GM23338 (cell line): Measurements from ENCODE around the gene RNU7-1. TPM values are rescaled to one million over a fixed set of nuclear protein-coding genes. Genes with fewer than 3 reads are reported as not detected.

Experiments used
- ATAC-seq: fragments of 200-7000 bp; cut with Tn5 transposase; 3 replicates; pipeline ENCODE4 v1.9.1; 2020
- DNase-seq: peaks from one replicate; pipeline ENCODE4 v3.0.0-alpha.2; 2015; ENCODE audit warnings: low spot score
- H2AFZ ChIP-seq: fragments of 200-600 bp; sonication (generic); 2 replicates; pipeline ENCODE4 v1.8.0; 2016; ENCODE audit warnings: antibody characterized with exemption, mild to moderate bottlenecking, moderate library complexity
- H3F3A ChIP-seq: fragments of 200-600 bp; sonication (generic); replicated peaks from 2 replicates; pipeline ENCODE4 v1.8.0; 2017; ENCODE audit warnings: antibody characterized with exemption, mixed run types, low read depth
- H3K27ac ChIP-seq: fragments of 200-600 bp; sonication (generic); 2 replicates; pipeline ENCODE4 v1.6.1; 2016; ENCODE audit warnings: low read depth
- H3K27me3 ChIP-seq: fragments of 200-600 bp; sonication (generic); 2 replicates; pipeline ENCODE4 v1.8.0; 2016; ENCODE audit warnings: mild to moderate bottlenecking, mixed run types, moderate library complexity; ENCODE audit not compliant: insufficient read depth
- H3K36me3 ChIP-seq: fragments of 200-600 bp; sonication (generic); 2 replicates; pipeline ENCODE4 v1.8.0; 2016; ENCODE audit warnings: mild to moderate bottlenecking; ENCODE audit not compliant: insufficient read depth
- H3K4me1 ChIP-seq: fragments of 200-600 bp; sonication (generic); 2 replicates; pipeline ENCODE4 v1.8.0; 2016; ENCODE audit warnings: mild to moderate bottlenecking, moderate library complexity; ENCODE audit not compliant: insufficient read depth
- H3K4me2 ChIP-seq: fragments of 200-600 bp; sonication (generic); 2 replicates; pipeline ENCODE4 v1.7.1; 2017; ENCODE audit warnings: mixed run types
- H3K4me3 ChIP-seq: fragments of 200-600 bp; sonication (generic); 2 replicates; pipeline ENCODE4 v1.6.1; 2016; ENCODE audit warnings: mixed run types
- H3K79me2 ChIP-seq: fragments of 200-600 bp; sonication (generic); replicated peaks from 2 replicates; pipeline ENCODE4 v1.8.0; 2017; ENCODE audit warnings: mild to moderate bottlenecking; ENCODE audit not compliant: insufficient read depth
- H3K9me2 ChIP-seq: fragments of 200-600 bp; sonication (generic); 2 replicates; pipeline ENCODE4 v1.8.0; 2017; ENCODE audit not compliant: insufficient read depth
- H4K20me1 ChIP-seq: fragments of 200-600 bp; sonication (generic); replicated peaks from 2 replicates; pipeline ENCODE4 v1.8.0; 2017; ENCODE audit warnings: mild to moderate bottlenecking; ENCODE audit not compliant: insufficient read depth
- H3K27ac Mint-ChIP-seq: 2 replicates; pipeline ENCODE4 v1.8.0; 2020; ENCODE audit warnings: inconsistent platforms, mild to moderate bottlenecking, moderate library complexity, mixed read lengths
- H3K27me3 Mint-ChIP-seq: 3 replicates; pipeline ENCODE4 v1.8.0; 2022; ENCODE audit warnings: low read depth, mild to moderate bottlenecking, moderate library complexity, mixed read lengths, inconsistent platforms; ENCODE audit not compliant: insufficient read depth, poor library complexity
- H3K36me3 Mint-ChIP-seq: 3 replicates; pipeline ENCODE4 v1.8.0; 2021; ENCODE audit warnings: low read depth, mild to moderate bottlenecking, inconsistent platforms, moderate library complexity, mixed read lengths
- H3K4me1 Mint-ChIP-seq: 3 replicates; pipeline ENCODE4 v1.8.0; 2020; ENCODE audit warnings: mild to moderate bottlenecking, inconsistent platforms, mixed read lengths
- H3K4me3 Mint-ChIP-seq: 3 replicates; pipeline ENCODE4 v1.8.0; 2021; ENCODE audit warnings: moderate library complexity, mild to moderate bottlenecking, inconsistent platforms, mixed read lengths
- H3K9me3 Mint-ChIP-seq: 3 replicates; pipeline ENCODE4 v1.8.0; 2020; ENCODE audit warnings: moderate library complexity, mild to moderate bottlenecking, inconsistent platforms, mixed read lengths
- CREB1 ChIP-seq: fragments of 250-450 bp; sonication (Bioruptor Pico); IDR thresholded peaks from 2 replicates; pipeline ENCODE4 v1.5.0; 2020; ENCODE audit warnings: low read depth, mild to moderate bottlenecking, moderate library complexity
- CTCF ChIP-seq, 2 experiments: fragments of 200-600 bp in 1 of 2; sonication (generic) in 1 of 2; conservative IDR thresholded peaks; 2 replicates each; pipeline versions ENCODE4 v1.5.1 to v1.6.1; 2016 to 2017; ENCODE audit warnings: antibody characterized with exemption in 2 of 2, low read depth in 2 of 2, mild to moderate bottlenecking in 2 of 2, moderate library complexity in 1 of 2
- ETS1 ChIP-seq: IDR thresholded peaks from 2 replicates; pipeline ENCODE4 v1.6.1; 2016; ENCODE audit warnings: antibody characterized with exemption
- JUNB ChIP-seq: IDR thresholded peaks from one replicate; pipeline ENCODE4 v1.6.1; 2016; ENCODE audit warnings: antibody characterized with exemption; ENCODE audit not compliant: unreplicated experiment
- POLR2AphosphoS5 ChIP-seq: IDR thresholded peaks from 2 replicates; pipeline ENCODE4 v1.6.1; 2016; ENCODE audit warnings: antibody characterized with exemption, low read depth
- STAT1 ChIP-seq: IDR thresholded peaks from one replicate; pipeline ENCODE4 v1.6.1; 2016; ENCODE audit warnings: antibody characterized with exemption; ENCODE audit not compliant: unreplicated experiment
- ZNF114 ChIP-seq: fragments of 250-450 bp; sonication (Bioruptor Pico); IDR thresholded peaks from 2 replicates; pipeline ENCODE4 v1.5.0; 2020; ENCODE audit warnings: mild to moderate bottlenecking, moderate library complexity
- ZNF462 ChIP-seq: fragments of 250-450 bp; sonication (Bioruptor Pico); IDR thresholded peaks from 2 replicates; pipeline ENCODE4 v1.5.0; 2020; ENCODE audit warnings: mild to moderate bottlenecking, moderate library complexity
- polyA plus RNA-seq: library from polyadenylated mRNA; unstranded; fragments of >200 nt; fragmentation: Nextera tagmentation; extraction: Ambion mirVana; gene quantifications from 2 replicates; pipeline ENCODE4 v1.2.1, GENCODE V29; 2016
- total RNA-seq: library from RNA; depleted of rRNA; stranded (reverse); fragments of >200 nt; shearing (Covaris generic); gene quantifications from 2 replicates; pipeline ENCODE4 v1.2.3, GENCODE V29; 2014

The RNU7-1 gene
- total and polyA plus RNA-seq, 2 experiments from 2014 or later, result not detected

GRCh38 chr12:6946033-6946919 lies 2.7 kb downstream of the RNU7-1 start:
- ATAC-seq (peak; percentile 61), DNase-seq (peak; percentile 95)
- H3K4me1 ChIP-seq, result peaks cover 20% of the 10 kb centered on the region
- H3K36me3 Mint-ChIP-seq, result peaks cover 6% of the 10 kb centered on the region
- peak overlapping the region; percentile 76 for H3K27ac Mint-ChIP-seq
- H3K9me3 Mint-ChIP-seq, result peaks cover 2% of the 10 kb centered on the region; the same call in 2 of the 3 replicates
- peak overlapping the region; percentile 72 for H2AFZ ChIP-seq
- H3K4me2 ChIP-seq, result peak overlapping the region; percentile 79
- TF ChIP-seq CTCF (conservative IDR thresholded peaks at IDR 0.05; ENCODE audit: low read depth in 2 of 2), result peak in 1 of 2 experiments; percentile 7; a peak in 1 of 4 replicates
- TF ChIP-seq CREB1 (CRISPR knock-in tag), result no peak; the same call in 1 of the 2 replicates
- TF ChIP-seq ETS1, result peak; percentile 7; the same call in 1 of the 2 replicates
- peak; percentile 97 for TF ChIP-seq POLR2AphosphoS5
- TF ChIP-seq STAT1, result no peak
- H3K4me1 Mint-ChIP-seq, result peaks cover 44% of the 10 kb centered on the region
- no peaks in the 10 kb centered on the region for H3K9me2 ChIP-seq
- peak overlapping the region; percentile 70 for H3K4me3 ChIP-seq
- H3F3A ChIP-seq, result peaks cover 27% of the 10 kb centered on the region
- no peaks in the 10 kb centered on the region for H3K36me3 ChIP-seq
- peak overlapping the region; percentile 85 for H3K27ac ChIP-seq
- peak overlapping the region; percentile 96 for H3K4me3 Mint-ChIP-seq
- H3K79me2 ChIP-seq, result 0 out of 2 replicates have a peak, but pooled peaks cover 5% of the 10 kb centered on the region
- peaks cover 47% of the 10 kb centered on the region for H3K27me3 Mint-ChIP-seq
- H3K27me3 ChIP-seq, result no peaks in the 10 kb centered on the region
- no peaks in the 10 kb centered on the region for H4K20me1 ChIP-seq

GRCh38 chr12:6946920-6947374 lies 3.3 kb downstream of the RNU7-1 start:
- DNase-seq (no peak), ATAC-seq (no peak)
- Histone ChIP-seq H3K4me2 (peak overlapping the region; percentile 79), H3K9me2 (no peaks in the 10 kb centered on the region), H3F3A (peaks cover 27% of the 10 kb centered on the region), H3K36me3 (no peaks in the 10 kb centered on the region), H3K27me3 (no peaks in the 10 kb centered on the region), H3K4me1 (peaks cover 20% of the 10 kb centered on the region), H3K79me2 (0 out of 2 replicates have a peak, but pooled peaks cover 5% of the 10 kb centered on the region), H3K4me3 (peak overlapping the region; percentile 70), H4K20me1 (no peaks in the 10 kb centered on the region), H2AFZ (peak overlapping the region; percentile 72), H3K27ac (no peak overlapping the region)
- Mint-ChIP-seq H3K9me3 (peaks cover 2% of the 10 kb centered on the region; the same call in 2 of the 3 replicates), H3K4me3 (peak overlapping the region; percentile 96), H3K27ac (peak overlapping the region; percentile 76), H3K27me3 (peaks cover 47% of the 10 kb centered on the region), H3K4me1 (peaks cover 41% of the 10 kb centered on the region), H3K36me3 (peaks cover 3% of the 10 kb centered on the region)
- no peak for TF ChIP-seq JUNB
- TF ChIP-seq POLR2AphosphoS5, result no peak
- TF ChIP-seq ZNF114 (CRISPR knock-in tag), result no peak
- TF ChIP-seq ETS1, result no peak
- no peak for TF ChIP-seq ZNF462 (CRISPR knock-in tag)
